Stomach (tissue), 19 donors: Measurements from ENCODE around the gene CNTN6. TPM values are rescaled to one million over a fixed set of nuclear protein-coding genes. Genes with fewer than 3 reads are reported as not detected.

Experiments
- DNase-seq, 2 donors: peaks; one replicate each; pipeline versions ENCODE4 v3.0.0 to v3.0.0-alpha.2; 2013 to 2019
- H3K27ac ChIP-seq, 5 donors: fragments of 200-600 bp in 4 of 5; sonication (generic) in 4 of 5; one replicate each; pipeline ENCODE4 v1.5.1; 2013 to 2019; ENCODE audit warnings: mild to moderate bottlenecking in 1 of 5, moderate library complexity in 1 of 5
- H3K27me3 ChIP-seq, 3 donors: fragments of 200-600 bp; sonication (generic); one replicate each; pipeline ENCODE4 v1.5.1; 2017 to 2019; ENCODE audit warnings: mixed run types in 1 of 3
- H3K36me3 ChIP-seq, 4 donors: fragments of 200-600 bp; sonication (generic); 1 replicate in 3 of 4; 2 replicates in 1 of 4; pipeline ENCODE4 v1.5.1; 2016 to 2019
- H3K4me1 ChIP-seq, 4 donors: fragments of 200-600 bp; sonication (generic); one replicate each; pipeline ENCODE4 v1.5.1; 2016 to 2019
- H3K4me3 ChIP-seq, 4 donors: fragments of 200-600 bp; sonication (generic) in 3 of 4; one replicate each; pipeline ENCODE4 v1.5.1; 2016 to 2019; ENCODE audit warnings: mild to moderate bottlenecking in 1 of 4
- H3K9me3 ChIP-seq, 4 donors: fragments of 200-600 bp; sonication (generic); one replicate each; pipeline ENCODE4 v1.5.1; 2016 to 2019
- EP300 ChIP-seq: sonication (generic); formaldehyde crosslinking; IDR thresholded peaks from one replicate; pipeline ENCODE4 v1.6.1; 2017; ENCODE audit warnings: antibody characterized with exemption
- POLR2A ChIP-seq, 4 donors: fragments of 450-650 bp; IDR thresholded peaks; one replicate each; pipeline ENCODE4 v1.6.1; 2016; ENCODE audit warnings: antibody characterized with exemption in 4 of 4, control low read depth in 2 of 4, mild to moderate bottlenecking in 1 of 4, moderate library complexity in 1 of 4
- POLR2AphosphoS5 ChIP-seq, 3 donors: sonication (generic); formaldehyde crosslinking; IDR thresholded peaks; one replicate each; pipeline ENCODE4 v1.6.1; 2016; ENCODE audit warnings: antibody characterized with exemption in 3 of 3
- WGBS, 5 donors: extraction: QIAGEN DNeasy Blood & Tissue Kit in 3 of 5; methylation state at CpG; one replicate each; pipeline versions ENCODE4 v1.1.5 to v1.1.7; 2013 to 2018; 5-methylcytosine and 5-hydroxymethylcytosine counted together
- intact Hi-C: fragments of 100-400 bp; cut with DNase I; formaldehyde crosslinking; loops from one replicate; pipeline ENCODE4 v1.15.1; 2023; ENCODE audit warnings: low total_unique reads
- long read RNA-seq, 10 donors: transcript quantifications; one replicate each; lab custom pipeline, GENCODE V29; 2026
- polyA plus RNA-seq, 3 donors: library from polyadenylated mRNA; stranded (reverse); fragments of 200-250 nt; gene quantifications; one replicate each; pipeline ENCODE4 v1.2.3, GENCODE V29; 2013
- total RNA-seq, 5 donors: library from RNA; depleted of rRNA; stranded (reverse); fragments of >200 nt; gene quantifications; one replicate each; pipeline versions ENCODE4 v1.1.0 to v1.2.3, GENCODE V29; 2014 to 2016
- TF ChIP-seq, protein P1 (sequence below), 7 experiments: fragments of 450-650 bp in 4 of 7; fragments of 200-600 bp in 3 of 7; sonication (generic) in 3 of 7; IDR thresholded peaks; one replicate each; pipeline ENCODE4 v1.5.1; 2016 to 2019; ENCODE audit warnings: antibody characterized with exemption in 7 of 7, control low read depth in 2 of 7, mild to moderate bottlenecking in 1 of 7
- donor health status: healthy with polysubstance abuse.
- donor health status: Bipolar disorder and iron deficiency.
- donor health status: healthy.

Gene CNTN6
- total RNA-seq (1 to 10 TPM in 1 of 5 donors, not detected in 4; 2.2 TPM), polyA plus RNA-seq (not detected)
- long read RNA-seq, donor 1: 0 reads
- long read RNA-seq, donor 2: 0 reads
- long read RNA-seq, donor 3: 0 reads
- long read RNA-seq, donor 4: 0 reads
- long read RNA-seq, donor 5: 0 reads
- long read RNA-seq, donor 6: 0 reads
- long read RNA-seq, donor 7: 0 reads
- long read RNA-seq, donor 8: 0 reads
- long read RNA-seq, donor 9: 0 reads
- long read RNA-seq, donor 10: 0 reads

DNA sequence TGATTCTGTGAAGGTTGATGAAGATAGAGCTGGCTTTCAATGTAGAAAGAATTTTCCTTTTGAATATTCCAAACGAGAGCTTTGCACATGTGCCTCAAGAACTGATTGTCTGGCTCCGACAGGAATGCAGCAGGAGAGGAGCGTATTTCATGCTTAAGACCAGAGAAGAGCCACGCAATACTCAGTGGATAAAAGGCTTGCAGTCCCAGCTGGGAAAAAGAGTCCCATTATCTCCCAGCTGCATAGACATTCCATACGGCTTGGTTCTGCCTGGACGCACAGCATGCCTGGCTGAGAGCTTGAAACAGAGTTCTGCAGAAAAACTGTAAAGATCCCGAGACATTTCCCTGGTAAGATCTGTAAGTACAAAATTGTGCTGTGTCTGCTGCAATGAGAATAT, at the start of gene CNTN6:
CNTN6 (plus strand) TSS at position 254 of the 400 bp plus-strand sequence. CDS start 54,985 bp downstream, outside the sequence.
- H3K27me3 ChIP-seq: no peaks in the 10 kb centered on the region
- no peak within 1 kb of the TSS for H3K4me3 ChIP-seq
- 28 to 47% (median 39%) methylated on average over 7 of the region's 7 CpGs for WGBS, 5 donors
- peak in 1 of 2 donors; percentile 34 for DNase-seq
- no peaks in the 10 kb centered on the region for H3K9me3 ChIP-seq
- H3K36me3 ChIP-seq: no peaks in the 10 kb centered on the region
- H3K27ac ChIP-seq: no peak within 1 kb of the TSS
- intact Hi-C loops: no loop called here
- no peaks in the 10 kb centered on the region for H3K4me1 ChIP-seq
- TF ChIP-seq POLR2A (IDR thresholded peaks at IDR 0.05) (no peak), POLR2AphosphoS5 (IDR thresholded peaks at IDR 0.05) (no peak), EP300 (no peak)
- TF ChIP-seq, protein P1, sequence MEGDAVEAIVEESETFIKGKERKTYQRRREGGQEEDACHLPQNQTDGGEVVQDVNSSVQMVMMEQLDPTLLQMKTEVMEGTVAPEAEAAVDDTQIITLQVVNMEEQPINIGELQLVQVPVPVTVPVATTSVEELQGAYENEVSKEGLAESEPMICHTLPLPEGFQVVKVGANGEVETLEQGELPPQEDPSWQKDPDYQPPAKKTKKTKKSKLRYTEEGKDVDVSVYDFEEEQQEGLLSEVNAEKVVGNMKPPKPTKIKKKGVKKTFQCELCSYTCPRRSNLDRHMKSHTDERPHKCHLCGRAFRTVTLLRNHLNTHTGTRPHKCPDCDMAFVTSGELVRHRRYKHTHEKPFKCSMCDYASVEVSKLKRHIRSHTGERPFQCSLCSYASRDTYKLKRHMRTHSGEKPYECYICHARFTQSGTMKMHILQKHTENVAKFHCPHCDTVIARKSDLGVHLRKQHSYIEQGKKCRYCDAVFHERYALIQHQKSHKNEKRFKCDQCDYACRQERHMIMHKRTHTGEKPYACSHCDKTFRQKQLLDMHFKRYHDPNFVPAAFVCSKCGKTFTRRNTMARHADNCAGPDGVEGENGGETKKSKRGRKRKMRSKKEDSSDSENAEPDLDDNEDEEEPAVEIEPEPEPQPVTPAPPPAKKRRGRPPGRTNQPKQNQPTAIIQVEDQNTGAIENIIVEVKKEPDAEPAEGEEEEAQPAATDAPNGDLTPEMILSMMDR (IDR thresholded peaks at IDR 0.05): no peak

GRCh38 chr3:1048558-1048957, 44.3 kb upstream of the CNTN6 start:
- Histone ChIP-seq H3K27me3 (no peaks in the 10 kb centered on the region), H3K4me1 (no peaks in the 10 kb centered on the region), H3K4me3 (no peak overlapping the region), H3K36me3 (no peaks in the 10 kb centered on the region), H3K9me3 (peaks cover 0 to 22% (median 0%) of the 10 kb centered on the region in 4 donors), H3K27ac (no peak overlapping the region)
- no peak for DNase-seq
- WGBS, 5 donors: 58 to 76% (median 70%) methylated on average over 2 of the region's 2 CpGs
- TF ChIP-seq POLR2A (IDR thresholded peaks at IDR 0.05): no peak
- TF ChIP-seq, protein P1 (IDR thresholded peaks at IDR 0.05): no peak
- no peak for TF ChIP-seq POLR2AphosphoS5 (IDR thresholded peaks at IDR 0.05)
- TF ChIP-seq EP300: no peak
- intact Hi-C loops: no loop called here

- 72 to 86% (median 83%) methylated on average over 3 of the region's 3 CpGs for WGBS, 5 donors
- DNase-seq: no peak
- no peak for TF ChIP-seq POLR2A (IDR thresholded peaks at IDR 0.05)
- no peak for TF ChIP-seq POLR2AphosphoS5 (IDR thresholded peaks at IDR 0.05)
- TF ChIP-seq, protein P1 (IDR thresholded peaks at IDR 0.05): no peak
- TF ChIP-seq EP300: no peak
- no peaks in the 10 kb centered on the region for H3K27me3 ChIP-seq
- H3K4me3 ChIP-seq: no peak overlapping the region
- H3K4me1 ChIP-seq: peaks cover 0 to 9% (median 0%) of the 10 kb centered on the region in 4 donors
- H3K27ac ChIP-seq: no peak overlapping the region
- no peaks in the 10 kb centered on the region for H3K36me3 ChIP-seq
- H3K9me3 ChIP-seq: no peaks in the 10 kb centered on the region
- intact Hi-C loops: no loop called here
Measured at GRCh38 chr3:1055870-1056269, 37.0 kb upstream of the CNTN6 start.

DNA sequence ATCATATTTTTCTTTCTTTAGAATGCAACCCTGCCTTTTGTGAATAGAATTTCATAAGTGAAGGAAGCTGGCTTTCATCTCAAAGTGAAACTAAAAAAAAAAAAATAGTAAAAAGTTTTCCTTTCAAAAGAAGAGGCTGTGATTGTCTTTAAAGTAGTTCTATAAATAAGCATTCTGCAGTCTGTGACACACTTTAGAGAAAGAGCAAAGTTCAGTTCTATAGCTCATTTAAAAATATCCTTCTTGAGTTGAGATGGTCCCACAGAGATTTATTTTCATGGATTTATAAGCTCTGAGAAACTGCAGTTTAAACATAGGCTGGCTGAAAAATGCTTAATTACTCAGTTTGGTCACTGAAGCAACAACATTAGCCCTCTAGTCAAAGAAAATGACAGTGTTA, 36.1 kb upstream of the CNTN6 start:
- peaks cover 0 to 9% (median 0%) of the 10 kb centered on the region in 4 donors for H3K4me1 ChIP-seq
- TF ChIP-seq, protein P1 (IDR thresholded peaks at IDR 0.05): no peak
- TF ChIP-seq POLR2AphosphoS5 (IDR thresholded peaks at IDR 0.05) (no peak), EP300 (no peak), POLR2A (IDR thresholded peaks at IDR 0.05) (no peak)
- peak in 1 of 2 donors; percentile 13 for DNase-seq
- no peaks in the 10 kb centered on the region for H3K36me3 ChIP-seq
- no peaks in the 10 kb centered on the region for H3K27me3 ChIP-seq
- H3K9me3 ChIP-seq: peaks cover 0 to 4% (median 0%) of the 10 kb centered on the region in 4 donors
- no peak overlapping the region for H3K27ac ChIP-seq
- intact Hi-C loops: no loop called here
- H3K4me3 ChIP-seq: no peak overlapping the region
